GM18511 (cell line): ENCODE measurements around the gene RNU6-9.
"Not testable (repeated sequence)": the region's sequence is repeated elsewhere in the genome, so short reads cannot be mapped to it uniquely, and the experiment has no call there.

Experiments
- ATAC-seq: cut with Tn5 transposase; IDR thresholded peaks from one replicate; pipeline ENCODE4 v1.9.1; 2021; ENCODE audit warnings: mild to moderate bottlenecking, moderate library complexity; ENCODE audit not compliant: unreplicated experiment

Gene RNU6-9

DNA sequence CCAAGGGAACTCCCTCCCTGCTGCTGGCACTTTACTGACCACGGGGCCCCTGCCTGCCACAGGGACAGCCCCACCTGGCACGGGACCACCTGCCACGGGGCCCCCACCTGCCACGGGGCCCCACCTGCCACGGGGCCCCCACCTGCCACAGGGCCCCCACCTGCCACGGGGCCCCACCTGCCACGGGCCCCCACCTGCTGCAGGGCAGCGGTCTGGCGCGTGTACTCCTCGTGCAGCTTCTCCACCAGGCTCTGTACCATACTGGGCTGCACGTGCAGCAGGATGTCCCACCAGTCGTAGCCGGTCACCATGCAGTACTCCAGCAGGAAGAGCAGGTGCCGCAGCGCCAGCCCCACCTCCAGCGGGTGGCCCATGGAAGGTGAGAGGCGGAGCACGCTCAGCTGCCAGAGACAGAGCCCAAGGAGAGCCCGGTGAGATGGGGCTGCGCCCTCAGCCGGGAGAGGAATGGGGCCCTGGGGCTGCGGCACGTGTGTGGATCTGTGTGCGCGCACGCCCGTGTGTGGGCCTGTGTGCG, 16.4 kb upstream of the RNU6-9 start:
- no peak for ATAC-seq

DNA sequence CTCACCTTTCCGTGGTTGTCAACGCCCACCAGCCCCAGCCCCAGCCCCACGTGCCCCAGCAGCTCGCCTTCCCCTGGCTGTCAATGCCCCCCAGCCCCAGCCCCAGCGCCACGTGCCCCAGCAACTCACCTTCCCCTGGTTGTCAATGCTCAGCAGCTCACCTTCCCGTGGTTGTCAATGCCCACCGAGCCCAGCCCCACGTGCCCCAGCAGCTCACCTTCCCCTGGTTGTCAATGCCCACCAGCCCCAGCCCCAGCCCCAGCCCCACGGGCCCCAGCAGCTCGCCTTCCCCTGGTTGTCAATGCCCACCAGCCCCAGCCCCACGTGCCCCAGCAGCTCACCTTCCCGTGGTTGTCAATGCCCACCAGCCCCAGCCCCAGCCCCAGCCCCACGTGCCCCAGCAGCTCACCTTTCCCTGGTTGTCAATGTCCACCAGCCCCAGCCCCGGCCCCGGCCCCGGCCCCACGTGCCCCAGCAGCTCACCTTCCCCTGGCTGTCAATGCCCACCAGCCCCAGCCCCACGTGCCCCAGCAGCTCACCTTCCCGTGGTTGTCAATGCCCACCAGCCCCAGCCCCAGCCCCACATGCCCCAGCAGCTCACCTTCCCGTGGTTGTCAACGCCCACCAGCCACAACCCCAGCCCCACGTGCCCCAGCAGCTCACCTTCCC, 15.2 kb upstream of the RNU6-9 start:
- not testable (repeated sequence) for ATAC-seq

DNA sequence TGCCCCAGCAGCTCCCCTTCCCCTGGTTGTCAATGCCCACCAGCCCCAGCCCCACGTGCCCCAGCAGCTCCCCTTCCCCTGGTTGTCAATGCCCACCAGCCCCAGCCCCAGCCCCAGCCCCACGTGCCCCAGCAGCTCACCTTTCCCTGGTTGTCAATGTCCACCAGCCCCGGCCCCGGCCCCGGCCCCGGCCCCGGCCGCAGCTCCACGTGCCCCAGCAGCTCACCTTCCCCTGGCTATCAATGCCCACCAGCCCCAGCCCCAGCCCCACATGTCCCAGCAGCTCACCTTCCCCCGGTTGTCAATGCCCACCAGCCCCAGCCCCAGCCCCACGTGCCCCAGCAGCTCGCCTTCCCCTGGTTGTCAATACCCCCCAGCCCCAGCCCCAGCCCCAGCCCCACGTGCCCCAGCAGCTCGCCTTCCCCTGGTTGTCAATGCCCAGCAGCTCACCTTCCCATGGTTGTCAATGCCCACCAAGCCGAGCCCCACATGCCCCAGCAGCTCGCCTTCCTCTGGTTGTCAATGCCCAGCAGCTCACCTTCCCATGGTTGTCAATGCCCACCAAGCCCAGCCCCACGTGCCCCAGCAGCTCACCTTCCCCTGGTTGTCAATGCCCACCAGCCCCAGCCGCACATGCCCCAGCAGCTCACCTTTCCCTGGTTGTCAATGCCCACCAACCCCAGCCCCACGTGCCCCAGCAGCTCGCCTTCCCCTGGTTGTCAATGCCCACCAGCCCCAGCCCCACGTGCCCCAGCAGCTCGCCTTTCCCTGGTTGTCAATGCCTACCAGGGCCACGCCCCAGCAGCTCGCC, 14.3 kb upstream of the RNU6-9 start:
- ATAC-seq, result not testable (repeated sequence)

DNA sequence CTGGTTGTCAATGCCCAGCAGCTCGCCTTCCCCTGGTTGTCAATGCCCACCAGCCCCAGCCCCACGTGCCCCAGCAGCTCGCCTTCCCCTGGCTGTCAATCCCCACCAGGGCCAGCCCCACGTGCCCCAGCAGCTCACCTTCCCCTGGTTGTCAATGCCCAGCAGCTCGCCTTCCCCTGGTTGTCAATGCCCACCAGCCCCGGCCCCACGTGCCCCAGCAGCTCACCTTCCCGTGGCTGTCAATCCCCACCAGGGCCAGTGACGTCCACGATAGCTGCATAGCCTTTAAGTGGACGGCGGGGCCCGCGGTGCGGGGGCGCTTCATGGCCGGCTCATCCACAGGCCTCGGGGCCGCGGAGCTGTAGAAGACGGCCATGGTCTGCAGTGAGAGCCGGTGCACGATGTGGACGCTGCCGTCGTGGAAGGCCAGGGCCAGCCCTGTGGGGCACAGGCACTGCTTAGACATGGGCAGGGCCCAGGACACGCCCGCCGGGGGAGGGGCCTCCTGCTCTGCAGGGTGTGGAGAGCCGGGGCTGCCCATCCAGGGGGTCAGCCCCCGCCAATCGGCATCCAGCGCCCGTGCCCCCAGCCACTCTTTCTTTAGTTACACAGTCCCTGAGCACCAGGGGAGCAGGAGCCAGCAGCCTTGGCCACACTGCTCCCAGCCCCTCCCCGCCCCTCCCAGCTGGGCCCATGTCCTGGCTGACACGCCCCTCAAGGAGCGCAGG, 13.4 kb upstream of the RNU6-9 start:
- ATAC-seq, result no peak

DNA sequence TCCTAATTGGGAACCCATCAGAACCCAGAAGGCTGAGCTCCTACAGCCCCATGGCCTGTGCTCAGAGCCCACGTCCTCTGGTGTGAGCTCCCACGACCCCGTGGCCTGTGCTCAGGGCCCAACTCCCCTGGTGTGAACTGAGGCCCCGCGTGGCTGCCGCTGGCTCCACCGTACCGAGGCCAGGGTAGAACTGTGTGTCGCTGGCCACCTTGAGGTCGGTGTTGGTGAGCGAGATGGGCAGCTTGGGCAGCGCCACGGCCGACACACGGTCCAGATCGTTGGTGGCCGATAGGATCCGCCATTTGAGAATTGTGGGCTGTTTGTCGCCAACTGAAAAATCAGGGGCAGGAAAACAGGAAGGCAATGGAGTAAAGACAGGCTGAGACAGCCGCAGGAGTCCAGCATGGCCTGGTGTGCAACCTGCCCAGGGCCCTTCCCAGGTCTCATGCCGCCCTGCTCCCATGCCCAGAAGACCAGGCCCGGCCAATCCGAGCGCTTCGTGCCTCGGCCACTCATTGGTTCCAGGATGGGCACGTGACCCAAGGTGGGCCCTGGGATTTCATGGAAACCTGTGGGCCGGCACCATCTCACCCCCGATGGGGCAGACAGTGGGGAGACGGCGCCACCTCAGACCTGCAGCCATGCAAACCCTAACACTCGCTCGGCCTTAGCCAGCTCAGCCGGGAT, 11.8 kb upstream of the RNU6-9 start:
- ATAC-seq, result no peak

DNA sequence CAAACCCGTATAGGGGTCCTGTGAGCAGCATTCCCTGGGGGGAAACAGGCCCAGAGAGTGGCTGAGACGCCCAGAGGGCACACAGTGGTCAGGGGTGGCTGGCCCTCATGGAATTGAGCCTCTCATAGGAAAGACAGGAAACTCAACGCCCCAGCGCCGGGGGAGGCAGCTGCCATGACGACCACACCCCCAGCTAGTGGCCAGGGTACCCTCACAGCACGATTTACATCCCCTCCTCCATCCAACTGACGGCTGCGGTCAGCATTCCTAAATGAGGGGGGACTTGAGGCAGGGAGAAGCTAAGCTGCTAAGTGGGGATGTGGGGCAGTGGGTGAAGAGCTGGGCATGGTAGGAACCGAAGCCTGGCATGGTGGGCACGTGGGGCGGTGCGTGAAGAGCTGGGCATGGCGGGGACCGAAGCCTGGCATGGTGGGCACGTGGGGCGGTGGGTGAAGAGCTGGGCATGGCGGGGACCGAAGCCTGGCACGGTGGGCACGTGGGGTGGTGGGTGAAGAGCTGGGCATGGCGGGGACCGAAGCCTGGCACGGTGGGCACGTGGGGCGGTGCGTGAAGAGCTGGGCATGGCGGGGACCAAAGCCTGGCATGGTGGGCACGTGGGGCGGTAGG, 10.3 kb upstream of the RNU6-9 start:
- no peak for ATAC-seq

DNA sequence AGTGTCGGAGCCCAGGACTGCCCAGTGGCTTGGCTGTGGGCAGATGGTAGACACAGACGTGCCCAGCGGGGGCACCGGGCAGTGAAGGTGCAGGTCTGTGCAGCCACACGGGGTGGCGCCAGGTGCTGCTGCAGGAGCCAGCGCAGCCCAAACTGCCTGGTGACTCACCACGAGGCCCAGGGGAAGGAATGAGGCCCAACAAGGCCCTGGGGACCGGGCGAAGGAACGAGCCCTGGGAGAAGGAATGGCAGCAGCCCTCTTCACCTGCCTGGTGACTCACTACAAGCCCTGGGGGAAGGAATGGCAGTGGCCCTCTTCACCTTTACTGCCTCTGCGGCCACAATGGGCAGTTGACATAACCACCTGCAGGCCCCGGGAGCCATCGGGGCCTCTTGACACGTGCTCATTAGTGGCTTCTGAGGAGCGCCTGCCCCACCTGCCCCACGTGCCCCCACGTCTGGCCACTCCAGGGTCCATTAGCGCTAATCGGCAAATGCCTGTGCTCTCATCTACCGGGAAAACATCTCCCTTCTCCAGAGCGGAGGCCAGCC, 9.5 kb upstream of the RNU6-9 start:
- no peak for ATAC-seq

DNA sequence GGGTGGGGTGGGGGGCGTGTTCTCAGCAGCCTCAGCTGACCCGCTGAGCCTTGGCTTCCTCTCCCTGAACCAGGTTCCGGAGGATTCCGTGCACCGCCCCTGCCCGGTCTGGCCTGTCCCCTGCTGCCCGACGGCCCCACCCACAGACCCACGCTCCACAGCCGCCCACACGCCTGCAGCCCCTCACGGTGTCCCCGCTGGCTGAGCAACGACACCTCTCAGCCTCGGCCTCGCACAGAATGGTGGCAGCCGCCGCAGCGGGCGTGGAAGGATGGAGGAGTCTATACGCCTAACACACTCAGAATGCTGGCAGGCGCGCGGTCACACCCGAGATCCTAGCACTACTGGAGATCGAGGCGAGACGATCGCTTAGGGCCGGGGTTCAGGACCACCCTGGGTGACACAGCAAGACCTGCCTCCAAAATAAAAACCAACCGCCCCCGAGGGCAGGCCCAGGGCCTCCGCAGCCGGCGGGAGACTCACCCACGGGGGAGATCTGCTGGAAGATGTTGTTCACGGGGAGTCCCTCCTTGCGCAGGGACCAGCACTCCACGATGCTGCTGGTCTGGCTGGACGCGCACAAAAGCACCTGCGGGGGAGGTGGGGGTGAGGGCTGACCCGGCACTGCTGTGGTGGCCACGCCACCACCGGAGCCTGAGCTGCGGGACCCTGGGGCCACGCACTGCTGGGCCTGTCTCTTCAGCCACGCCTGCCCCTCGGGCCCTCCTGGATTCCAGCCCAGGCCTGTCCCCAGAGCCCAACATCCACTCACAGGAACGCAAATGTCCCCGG, 8.7 kb upstream of the RNU6-9 start:
- ATAC-seq, result no peak

DNA sequence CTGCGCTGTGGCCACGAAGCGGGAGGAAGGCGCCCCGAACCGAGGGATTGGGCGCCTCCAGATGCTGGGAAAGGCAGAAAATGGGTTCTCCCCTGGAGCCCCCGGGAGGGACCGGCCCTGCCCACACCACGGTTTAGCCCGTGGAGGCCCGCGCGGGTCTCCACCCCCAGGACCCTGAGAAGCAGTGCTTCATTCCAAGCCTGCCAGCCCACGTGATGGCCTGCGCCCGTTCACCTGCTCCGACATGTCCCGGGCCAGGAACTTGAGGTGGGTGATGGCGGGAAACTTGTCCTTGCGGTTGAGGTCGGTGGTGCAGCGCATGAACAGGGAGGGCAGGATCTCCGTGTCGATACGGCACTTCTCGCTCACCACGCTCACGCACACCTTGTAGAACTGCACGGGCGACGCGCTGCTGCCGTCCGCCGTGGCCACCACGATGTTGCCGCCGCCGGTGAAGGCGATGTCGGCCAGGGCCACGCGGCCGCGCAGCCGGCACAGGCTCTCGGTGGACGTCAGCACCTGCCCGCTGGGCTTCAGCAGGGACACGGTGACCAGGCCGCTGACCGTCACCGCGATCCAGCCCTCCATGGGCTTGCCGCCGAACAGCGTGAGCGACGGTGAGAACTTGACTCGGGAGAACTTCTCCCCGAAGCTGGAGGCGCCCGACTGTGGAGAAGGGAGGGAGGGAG, 7.6 kb upstream of the RNU6-9 start:
- ATAC-seq, result no peak

DNA sequence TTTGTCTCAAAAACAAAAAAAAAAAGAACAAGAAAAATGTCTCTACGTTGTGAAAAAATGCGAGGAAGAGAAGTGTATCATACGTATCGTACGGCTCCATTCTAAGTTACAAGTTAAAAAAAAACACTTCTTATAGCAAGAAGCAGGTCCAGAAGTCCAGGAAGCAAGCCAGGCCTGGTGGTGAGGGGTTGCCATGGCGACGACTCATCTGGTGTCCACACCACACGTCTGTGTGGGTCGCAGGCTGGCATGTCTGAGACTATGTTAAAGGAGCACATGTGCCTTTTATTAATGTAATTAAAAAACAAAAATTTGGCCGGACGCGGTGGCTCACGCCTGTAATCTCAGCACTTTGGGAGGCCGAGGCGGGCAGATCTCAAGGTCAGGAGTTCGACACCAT, 6.2 kb upstream of the RNU6-9 start:
- no peak for ATAC-seq

DNA sequence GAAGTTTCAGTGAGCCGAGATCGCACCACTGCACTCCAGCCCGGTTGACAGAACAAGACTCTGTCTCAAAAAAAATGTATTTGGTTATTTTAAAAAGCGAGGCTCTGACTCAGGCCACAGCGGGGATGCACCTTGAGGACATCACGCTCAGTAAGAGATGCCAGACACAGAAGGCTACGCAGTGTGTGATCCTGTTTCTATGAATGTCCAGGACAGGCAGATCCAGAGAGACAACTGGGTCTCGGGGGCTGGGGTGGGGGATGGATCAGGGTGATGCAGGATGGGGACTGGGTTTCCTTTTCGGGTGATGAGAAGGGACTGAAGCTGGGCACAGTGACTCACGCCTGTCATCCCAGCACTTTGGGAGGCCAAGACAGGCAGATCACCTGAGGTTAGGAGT, 5.7 kb upstream of the RNU6-9 start:
- no peak for ATAC-seq

DNA sequence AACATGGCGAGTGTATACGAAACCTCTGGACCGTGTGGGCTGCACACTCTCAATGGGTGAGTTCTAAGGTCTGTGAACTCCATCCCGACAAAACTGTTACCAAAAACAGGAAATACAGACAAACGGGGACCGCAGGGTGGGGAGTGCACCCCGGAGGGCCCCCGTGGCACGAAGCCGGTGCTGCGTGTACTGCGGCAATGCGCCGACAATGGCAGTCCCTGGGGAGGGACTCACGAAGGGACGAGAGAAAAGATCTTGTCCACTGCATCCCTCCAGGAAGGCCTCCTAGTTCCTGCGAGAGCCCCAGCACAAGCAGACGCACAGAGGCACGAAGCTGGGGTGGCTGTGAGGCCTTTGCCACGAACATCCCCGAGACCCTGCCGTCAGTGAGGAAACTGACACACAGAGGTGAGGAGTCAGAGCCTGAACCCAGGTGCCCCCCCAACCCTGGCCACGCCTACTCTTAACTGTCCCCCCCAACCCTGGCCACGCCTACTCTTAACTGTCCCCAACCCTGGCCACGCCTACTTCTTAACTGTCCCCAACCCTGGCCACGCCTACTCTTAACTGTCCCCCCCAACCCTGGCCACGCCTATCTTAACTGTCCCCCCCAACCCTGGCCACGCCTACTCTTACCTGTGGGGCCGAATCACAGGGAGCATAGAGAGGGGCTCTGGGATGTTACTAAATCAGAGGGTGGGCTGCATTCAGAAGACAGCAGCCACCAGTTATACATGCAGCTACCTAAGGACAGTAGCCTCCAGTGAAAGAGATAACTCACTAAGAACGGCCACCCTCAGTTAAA, 4.5 kb upstream of the RNU6-9 start:
- ATAC-seq, result no peak

DNA sequence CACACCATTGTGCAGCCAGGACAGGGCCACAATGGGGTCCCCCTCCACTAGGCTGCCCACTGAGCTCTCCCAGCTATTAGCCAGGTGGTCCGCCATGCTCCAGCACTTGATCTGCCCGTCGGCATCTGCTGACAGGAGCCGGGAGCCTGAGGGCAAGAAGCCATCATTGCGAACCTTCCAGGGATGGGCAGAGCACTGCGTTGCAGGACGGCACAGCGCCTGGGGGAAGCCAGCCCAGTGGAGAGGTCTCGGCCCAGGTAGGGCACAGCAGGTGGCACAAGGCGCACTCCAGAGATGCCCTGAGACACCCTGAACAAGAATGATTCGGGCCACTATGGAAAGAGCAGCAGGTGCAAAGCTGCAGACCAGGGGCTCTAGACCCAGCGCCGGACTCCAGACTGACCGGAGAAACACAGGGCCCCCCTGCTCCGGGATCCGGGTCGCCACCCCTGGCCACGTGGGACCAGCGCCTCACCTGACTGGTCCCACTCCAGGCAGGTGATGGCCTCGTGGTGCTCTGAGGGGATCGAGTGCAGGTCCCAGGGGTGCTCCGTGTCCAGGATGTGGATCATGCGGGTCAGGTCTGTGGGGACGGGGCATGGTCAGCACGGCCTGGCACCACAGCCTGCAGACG, 3.5 kb upstream of the RNU6-9 start:
- no peak for ATAC-seq

DNA sequence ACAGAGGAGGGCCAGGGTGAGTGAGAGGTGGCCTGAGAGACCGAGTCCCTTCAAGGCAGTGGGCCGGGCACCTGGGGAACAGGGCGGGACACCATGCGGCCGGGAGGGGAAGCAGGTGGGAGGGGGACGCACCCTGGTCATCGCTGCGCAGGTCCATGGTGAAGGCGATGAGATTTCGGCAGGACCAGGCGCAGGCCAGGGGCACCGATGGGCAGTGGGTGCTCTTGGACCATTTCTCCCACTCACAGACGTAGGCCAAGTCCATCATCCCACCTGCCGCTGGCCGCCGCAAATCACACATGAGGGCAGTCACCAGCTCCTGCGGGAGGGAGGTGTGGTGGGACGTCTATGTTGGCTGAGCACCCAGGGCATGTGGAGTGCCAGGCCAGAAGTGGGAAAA, 2.5 kb upstream of the RNU6-9 start:
- no peak for ATAC-seq

DNA sequence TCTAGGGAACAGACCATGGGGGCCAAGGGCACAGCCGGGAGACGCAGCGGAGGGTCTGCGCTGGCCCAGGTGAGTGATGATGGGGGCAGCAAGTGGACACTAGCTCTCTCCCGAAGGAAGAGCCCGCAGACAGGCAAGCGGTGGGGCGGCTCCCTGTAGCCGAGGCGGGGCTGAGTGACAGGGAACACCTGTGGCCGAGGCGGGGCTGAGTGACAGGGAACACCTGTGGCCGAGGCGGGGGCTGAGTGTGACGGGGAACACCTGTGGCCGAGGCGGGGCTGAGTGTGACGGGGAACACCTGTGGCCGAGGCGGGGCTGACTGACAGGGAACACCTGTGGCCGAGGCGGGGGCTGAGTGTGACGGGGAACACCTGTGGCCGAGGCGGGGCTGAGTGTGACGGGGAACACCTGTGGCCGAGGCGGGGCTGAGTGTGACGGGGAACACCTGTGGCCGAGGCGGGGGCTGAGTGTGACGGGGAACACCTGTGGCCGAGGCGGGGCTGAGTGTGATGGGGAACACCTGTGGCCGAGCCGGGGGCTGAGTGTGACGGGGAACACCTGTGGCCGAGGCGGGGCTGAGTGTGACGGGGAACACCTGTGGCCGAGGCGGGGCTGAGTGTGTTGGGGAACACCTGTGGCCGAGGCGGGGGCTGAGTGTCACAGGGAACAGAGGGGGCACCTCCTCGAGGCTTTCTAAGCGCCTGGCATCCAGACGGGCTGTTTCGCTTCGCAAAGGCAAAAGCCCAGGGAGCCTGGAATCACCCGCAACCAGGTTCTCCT, 1.7 kb upstream of the RNU6-9 start:
- ATAC-seq, result not testable (repeated sequence)

DNA sequence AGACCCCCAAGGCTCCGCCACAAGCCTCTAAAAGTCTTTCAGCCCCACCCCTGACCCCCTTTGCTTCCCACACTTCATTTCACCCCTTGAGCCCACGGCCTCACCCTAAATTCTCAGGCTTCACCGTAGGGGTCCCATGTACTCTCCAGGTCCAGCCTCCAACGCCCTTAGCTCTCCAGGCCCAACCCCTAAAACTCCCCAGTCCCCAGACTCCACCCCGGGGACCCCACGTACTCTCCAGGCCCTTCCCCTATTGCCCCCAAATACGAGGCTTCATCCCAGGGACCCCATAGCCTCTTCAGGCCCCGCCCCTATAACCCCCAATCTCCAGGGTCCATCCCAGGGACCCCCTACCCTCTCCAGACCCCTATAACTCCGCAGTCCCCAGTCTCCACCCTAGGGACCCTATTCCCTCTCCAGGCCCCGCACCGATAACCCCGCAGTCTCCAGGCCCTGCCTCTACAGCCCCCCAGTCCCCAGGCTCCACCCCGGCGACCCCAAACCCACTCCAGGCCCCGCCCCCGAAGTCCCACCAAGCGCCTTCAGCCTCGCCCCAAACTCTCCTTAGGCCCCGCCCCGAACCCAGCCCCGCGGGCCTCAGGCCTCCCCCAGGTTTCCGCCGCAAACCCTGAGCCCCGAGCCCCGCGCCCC, 916 bp upstream of the RNU6-9 start:
- ATAC-seq, result no peak
